ENCODE data around the gene MAN2A2. TPM values are rescaled to one million over a fixed set of nuclear protein-coding genes. Genes with fewer than 3 reads are reported as not detected.

MAN2A2 gene
- total RNA-seq, 4 donors from 2014 or later: 51.3 to 91.9 (median 62.2) TPM

- H3K4me1 ChIP-seq: no peaks in the 10 kb centered on the region
- no peak for TF ChIP-seq POLR2AphosphoS5 (IDR thresholded peaks at IDR 0.05)
- TF ChIP-seq EP300 (IDR thresholded peaks at IDR 0.05): no peak
- no peak for TF ChIP-seq CTCF (IDR thresholded peaks at IDR 0.05)
- TF ChIP-seq POLR2A (IDR thresholded peaks at IDR 0.05): no peak
- H3K27me3 ChIP-seq: no peaks in the 10 kb centered on the region
- no peaks in the 10 kb centered on the region for H3K9me3 ChIP-seq
- no peak overlapping the region for H3K4me3 ChIP-seq
- 79% methylated on average over 2 of the region's 12 CpGs for WGBS
- H3K27ac ChIP-seq: no peak overlapping the region
- peaks cover 100% of the 10 kb centered on the region for H3K36me3 ChIP-seq
- no peak for DNase-seq (ENCODE audit: low spot score in 2 of 2)
These were observed 10.4 kb downstream of the MAN2A2 start for GRCh38 chr15:90913398-90913944.

DNA sequence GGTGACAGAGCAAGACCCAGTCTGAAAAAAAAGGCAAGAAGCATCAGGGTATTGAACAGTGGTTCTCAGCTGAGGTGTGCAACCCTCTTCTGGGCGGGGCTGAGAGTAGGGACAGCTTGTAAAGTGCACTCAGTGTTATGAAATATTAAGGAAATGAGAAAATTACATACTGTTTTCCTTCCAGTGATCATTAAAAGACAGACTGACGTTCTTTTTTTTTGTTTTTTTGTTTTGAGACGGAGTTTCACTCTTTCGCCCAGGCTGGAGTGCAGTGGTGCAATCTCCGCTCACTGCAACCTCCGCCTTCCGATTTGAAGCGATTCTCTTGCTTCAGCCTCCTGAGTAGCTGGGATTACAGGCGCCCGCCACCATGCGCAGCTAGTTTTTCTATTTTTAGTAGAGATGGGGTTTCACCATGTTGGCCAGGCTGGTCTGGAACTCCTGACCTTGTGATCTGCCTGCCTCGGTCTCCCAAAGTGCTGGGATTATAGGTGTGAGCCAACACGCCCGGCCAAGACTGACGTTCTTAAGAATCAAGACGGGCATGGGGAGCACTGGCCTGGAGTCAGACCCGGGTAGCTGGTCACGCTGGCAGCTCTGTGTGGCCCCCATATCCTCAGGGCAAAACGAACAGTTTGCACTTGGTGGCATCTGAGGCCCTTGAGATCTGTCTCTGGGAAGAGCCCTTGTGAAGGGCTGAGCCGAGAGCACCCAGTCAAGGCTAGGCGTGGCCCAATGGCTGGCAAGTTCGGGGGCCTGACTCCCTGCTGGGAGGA lies 11.4 kb downstream of the MAN2A2 start:
- H3K27ac ChIP-seq: no peak overlapping the region
- H3K36me3 ChIP-seq: peaks cover 100% of the 10 kb centered on the region
- H3K9me3 ChIP-seq: no peaks in the 10 kb centered on the region
- no peak overlapping the region for H3K4me3 ChIP-seq
- TF ChIP-seq POLR2AphosphoS5 (IDR thresholded peaks at IDR 0.05) (no peak), CTCF (IDR thresholded peaks at IDR 0.05) (no peak), POLR2A (IDR thresholded peaks at IDR 0.05) (no peak), EP300 (IDR thresholded peaks at IDR 0.05) (no peak)
- no peaks in the 10 kb centered on the region for H3K4me1 ChIP-seq
- DNase-seq (ENCODE audit: low spot score in 2 of 2): no peak
- no peaks in the 10 kb centered on the region for H3K27me3 ChIP-seq
- 88% methylated on average over 22 of the region's 22 CpGs for WGBS

- TF ChIP-seq POLR2AphosphoS5 (IDR thresholded peaks at IDR 0.05) (no peak), EP300 (IDR thresholded peaks at IDR 0.05) (no peak), CTCF (IDR thresholded peaks at IDR 0.05) (no peak), POLR2A (IDR thresholded peaks at IDR 0.05) (no peak)
- no peak for DNase-seq (ENCODE audit: low spot score in 2 of 2)
- no peak overlapping the region for H3K27ac ChIP-seq
- no peak overlapping the region for H3K4me3 ChIP-seq
- no peaks in the 10 kb centered on the region for H3K4me1 ChIP-seq
- no peaks in the 10 kb centered on the region for H3K9me3 ChIP-seq
- H3K36me3 ChIP-seq: peaks cover 100% of the 10 kb centered on the region
- no peaks in the 10 kb centered on the region for H3K27me3 ChIP-seq
- WGBS: 85% methylated on average over 7 of the region's 7 CpGs
These were observed 12.2 kb downstream of the MAN2A2 start for GRCh38 chr15:90915216-90915807.

GRCh38 chr15:90915808-90916440 lies 12.8 kb downstream of the MAN2A2 start:
- Histone ChIP-seq H3K4me3 (no peak overlapping the region), H3K4me1 (no peaks in the 10 kb centered on the region), H3K27ac (no peak overlapping the region), H3K9me3 (no peaks in the 10 kb centered on the region), H3K27me3 (no peaks in the 10 kb centered on the region), H3K36me3 (peaks cover 100% of the 10 kb centered on the region)
- TF ChIP-seq EP300 (IDR thresholded peaks at IDR 0.05) (no peak), POLR2A (IDR thresholded peaks at IDR 0.05) (no peak), POLR2AphosphoS5 (IDR thresholded peaks at IDR 0.05) (no peak), CTCF (IDR thresholded peaks at IDR 0.05) (no peak)
- no peak for DNase-seq (ENCODE audit: low spot score in 2 of 2)
- 72% methylated on average over 25 of the region's 25 CpGs for WGBS

GRCh38 chr15:90916461-90916860 lies 13.4 kb downstream of the MAN2A2 start:
- TF ChIP-seq POLR2AphosphoS5 (IDR thresholded peaks at IDR 0.05) (no peak), EP300 (IDR thresholded peaks at IDR 0.05) (no peak), CTCF (IDR thresholded peaks at IDR 0.05) (no peak), POLR2A (IDR thresholded peaks at IDR 0.05) (no peak)
- no peaks in the 10 kb centered on the region for H3K27me3 ChIP-seq
- DNase-seq (ENCODE audit: low spot score in 2 of 2): no peak
- no peak overlapping the region for H3K27ac ChIP-seq
- no peaks in the 10 kb centered on the region for H3K4me1 ChIP-seq
- WGBS: 92% methylated on average over 11 of the region's 11 CpGs
- peaks cover 100% of the 10 kb centered on the region for H3K36me3 ChIP-seq
- no peak overlapping the region for H3K4me3 ChIP-seq
- H3K9me3 ChIP-seq: no peaks in the 10 kb centered on the region
